22Rv1 (cell line): ENCODE data around the gene PRSS1.

Experiments used
- H3K27ac ChIP-seq: fragments of 450-650 bp; 2 replicates; pipeline ENCODE4 v1.5.1; 2017
- ZFX ChIP-seq: fragments of 450-650 bp; IDR thresholded peaks from 2 replicates; pipeline ENCODE4 v1.6.1; 2017; ENCODE audit warnings: antibody characterized with exemption, borderline replicate concordance
- TF ChIP-seq, protein P1 (sequence below): fragments of 450-650 bp; IDR thresholded peaks from 2 replicates; pipeline ENCODE4 v1.5.1; 2017; ENCODE audit warnings: mild to moderate bottlenecking

PRSS1 gene

DNA sequence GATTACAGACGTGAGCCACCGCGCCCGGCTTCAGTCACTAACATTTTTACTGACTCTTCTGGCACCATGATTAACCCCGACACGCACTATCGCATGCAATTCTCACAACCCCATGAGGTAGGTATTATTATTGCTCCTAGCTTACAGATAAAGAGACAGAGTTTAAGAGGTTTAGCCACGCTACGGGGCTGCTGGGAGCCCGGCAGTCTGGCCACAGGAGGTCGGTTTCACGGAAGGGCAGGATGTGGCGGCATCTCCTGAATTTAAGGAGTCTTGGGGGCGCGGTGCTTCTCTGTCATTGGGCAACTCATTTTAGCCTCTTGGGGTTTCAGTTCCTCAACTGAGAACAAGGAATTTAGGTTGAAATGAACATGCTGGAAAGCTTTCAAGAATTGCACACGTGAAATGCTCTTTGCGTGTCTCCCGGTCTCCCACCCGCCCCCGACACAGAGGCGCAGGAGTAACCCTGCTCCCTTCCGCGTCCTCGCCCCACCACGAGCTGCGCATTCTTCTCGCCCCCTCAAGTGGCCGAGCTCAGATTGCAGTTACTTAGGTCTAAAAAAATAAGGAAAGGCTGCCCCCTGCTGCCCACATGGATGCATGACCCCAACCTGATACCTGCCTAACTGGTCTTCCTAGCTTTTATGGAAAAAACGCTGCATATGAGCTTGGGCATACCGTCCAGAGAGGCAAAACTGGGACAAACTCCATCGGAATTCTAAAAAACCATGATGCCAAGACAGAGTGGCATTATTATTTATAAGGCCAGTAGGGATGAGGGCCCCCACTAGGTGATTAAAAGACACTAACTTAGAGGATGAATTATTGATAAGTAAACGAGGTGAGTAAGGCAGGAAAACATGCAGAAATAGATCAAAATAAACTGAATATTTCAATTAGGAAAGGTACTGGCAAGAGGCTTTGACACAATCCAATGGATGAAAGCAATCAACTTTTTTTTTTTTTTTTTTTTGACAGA lies 33.9 kb downstream of the PRSS1 start:
- TF ChIP-seq, protein P1, sequence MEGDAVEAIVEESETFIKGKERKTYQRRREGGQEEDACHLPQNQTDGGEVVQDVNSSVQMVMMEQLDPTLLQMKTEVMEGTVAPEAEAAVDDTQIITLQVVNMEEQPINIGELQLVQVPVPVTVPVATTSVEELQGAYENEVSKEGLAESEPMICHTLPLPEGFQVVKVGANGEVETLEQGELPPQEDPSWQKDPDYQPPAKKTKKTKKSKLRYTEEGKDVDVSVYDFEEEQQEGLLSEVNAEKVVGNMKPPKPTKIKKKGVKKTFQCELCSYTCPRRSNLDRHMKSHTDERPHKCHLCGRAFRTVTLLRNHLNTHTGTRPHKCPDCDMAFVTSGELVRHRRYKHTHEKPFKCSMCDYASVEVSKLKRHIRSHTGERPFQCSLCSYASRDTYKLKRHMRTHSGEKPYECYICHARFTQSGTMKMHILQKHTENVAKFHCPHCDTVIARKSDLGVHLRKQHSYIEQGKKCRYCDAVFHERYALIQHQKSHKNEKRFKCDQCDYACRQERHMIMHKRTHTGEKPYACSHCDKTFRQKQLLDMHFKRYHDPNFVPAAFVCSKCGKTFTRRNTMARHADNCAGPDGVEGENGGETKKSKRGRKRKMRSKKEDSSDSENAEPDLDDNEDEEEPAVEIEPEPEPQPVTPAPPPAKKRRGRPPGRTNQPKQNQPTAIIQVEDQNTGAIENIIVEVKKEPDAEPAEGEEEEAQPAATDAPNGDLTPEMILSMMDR = peak; percentile 96
- TF ChIP-seq ZFX = no peak
- H3K27ac ChIP-seq = no peak overlapping the region

DNA sequence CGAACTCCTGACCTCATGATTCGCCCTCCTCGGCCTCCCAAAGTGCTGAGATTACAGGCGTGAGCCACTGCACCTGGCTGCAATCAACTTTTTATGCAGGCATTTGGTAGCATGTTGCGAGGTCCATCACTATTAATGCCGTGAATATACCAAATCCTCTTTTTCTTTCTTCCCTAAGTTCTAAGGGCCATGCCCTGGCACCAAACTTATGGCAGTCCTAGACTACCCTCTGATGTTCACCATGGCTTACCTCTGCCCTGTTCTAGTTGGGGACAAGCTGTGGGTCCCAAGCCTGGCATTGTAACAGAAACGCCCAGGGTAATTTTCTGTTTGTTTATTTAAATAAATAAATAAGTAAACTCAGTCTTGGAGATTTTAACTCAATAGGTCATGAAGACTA lies 34.8 kb downstream of the PRSS1 start:
- no peak overlapping the region for H3K27ac ChIP-seq
- TF ChIP-seq, protein P1 = no peak
- TF ChIP-seq ZFX = no peak

DNA sequence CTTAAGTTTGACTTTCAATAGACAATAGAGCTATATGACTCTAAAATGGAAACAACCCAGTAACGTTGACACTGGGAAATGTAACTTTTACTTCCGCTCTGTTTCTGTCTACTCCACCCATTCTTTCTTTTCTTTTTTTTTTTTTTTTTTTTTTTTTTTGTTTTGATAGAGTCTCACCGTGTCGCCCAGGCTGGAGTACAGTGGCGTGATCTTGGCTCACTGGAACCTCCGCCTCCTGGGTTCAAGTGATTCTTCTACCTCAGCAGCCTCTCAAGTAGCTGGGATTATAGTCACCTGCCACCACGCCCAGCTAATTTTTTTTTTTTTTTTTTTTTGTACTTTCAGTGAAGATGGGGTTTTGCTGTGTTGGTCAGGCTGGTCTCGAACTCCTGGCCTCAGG lies 35.4 kb downstream of the PRSS1 start:
- no peak overlapping the region for H3K27ac ChIP-seq
- TF ChIP-seq, protein P1 = no peak
- no peak for TF ChIP-seq ZFX

DNA sequence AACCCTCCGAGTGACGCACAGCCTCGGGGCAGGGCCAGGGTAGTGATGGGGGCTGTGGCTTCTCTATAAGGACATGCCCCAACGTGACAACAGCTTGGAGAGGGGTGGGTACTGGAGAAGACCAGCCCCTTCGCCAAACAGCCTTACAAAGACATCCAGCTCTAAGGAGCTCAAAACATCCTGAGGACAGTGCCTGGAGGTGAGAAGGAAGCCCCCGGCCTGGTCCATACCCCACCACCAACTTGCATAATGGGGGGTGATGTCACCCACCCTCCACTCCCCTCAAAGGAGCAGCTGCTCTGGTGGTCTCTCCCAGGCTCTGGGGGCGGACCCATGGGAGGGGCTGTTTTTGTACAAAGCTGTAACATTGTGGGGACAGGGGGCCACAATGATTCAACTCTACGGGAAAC lies 36.6 kb downstream of the PRSS1 start:
- TF ChIP-seq ZFX = no peak
- TF ChIP-seq, protein P1 = no peak
- no peak overlapping the region for H3K27ac ChIP-seq

DNA sequence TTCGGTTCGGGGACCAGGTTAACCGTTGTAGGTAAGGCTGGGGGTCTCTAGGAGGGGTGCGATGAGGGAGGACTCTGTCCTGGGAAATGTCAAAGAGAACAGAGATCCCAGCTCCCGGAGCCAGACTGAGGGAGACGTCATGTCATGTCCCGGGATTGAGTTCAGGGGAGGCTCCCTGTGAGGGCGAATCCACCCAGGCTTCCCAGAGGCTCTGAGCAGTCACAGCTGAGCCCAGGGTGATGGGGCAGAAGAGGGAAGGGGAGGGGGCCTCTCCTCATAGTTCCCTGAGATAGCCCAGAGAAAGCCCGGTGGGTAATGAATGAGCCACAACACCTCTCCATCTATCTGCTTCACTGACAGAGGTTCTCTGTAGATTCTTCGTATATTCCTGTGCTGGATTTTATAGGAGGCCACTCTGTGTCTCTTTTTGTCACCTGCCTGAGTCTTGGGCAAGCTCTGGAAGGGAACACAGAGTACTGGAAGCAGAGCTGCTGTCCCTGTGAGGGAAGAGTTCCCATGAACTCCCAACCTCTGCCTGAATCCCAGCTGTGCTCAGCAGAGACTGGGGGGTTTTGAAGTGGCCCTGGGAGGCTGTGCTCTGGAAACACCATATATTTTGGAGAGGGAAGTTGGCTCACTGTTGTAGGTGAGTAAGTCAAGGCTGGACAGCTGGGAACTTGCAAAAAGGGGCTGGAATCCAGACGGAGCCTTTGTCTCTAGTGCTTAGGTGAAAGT lies 37.9 kb downstream of the PRSS1 start:
- no peak overlapping the region for H3K27ac ChIP-seq
- TF ChIP-seq, protein P1 = no peak
- TF ChIP-seq ZFX = no peak

DNA sequence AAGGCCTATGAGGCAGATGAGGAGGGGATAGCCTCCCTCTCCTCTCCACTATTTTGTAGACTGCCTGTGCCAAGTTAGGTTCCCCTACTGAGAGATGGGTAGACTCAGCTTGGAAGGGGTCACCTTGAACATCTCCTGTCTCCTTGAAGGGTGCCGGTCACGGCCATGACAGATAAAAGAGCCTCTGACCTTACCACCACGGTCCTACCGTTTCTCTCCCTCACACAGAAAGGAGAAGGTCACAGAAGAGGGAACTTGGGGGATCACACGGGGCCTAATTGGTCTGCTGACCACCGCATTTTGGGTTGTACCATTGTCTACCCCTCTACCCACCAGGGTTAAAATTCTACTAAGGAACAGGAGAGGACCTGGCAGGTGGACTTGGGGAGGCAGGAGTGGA lies 38.5 kb downstream of the PRSS1 start:
- no peak for TF ChIP-seq ZFX
- TF ChIP-seq, protein P1 = no peak
- H3K27ac ChIP-seq = no peak overlapping the region
